Left hindlimb (tissue), 1 donor: ENCODE data around the gene NTN3.

Experiments used
- DNase-seq: peaks from one replicate; pipeline ENCODE4 v3.0.0-alpha.2; 2018

NTN3 gene

GRCh38 chr16:2497695-2498484 is 26.8 kb downstream of the NTN3 start:
- peak; percentile 23 for DNase-seq

DNA sequence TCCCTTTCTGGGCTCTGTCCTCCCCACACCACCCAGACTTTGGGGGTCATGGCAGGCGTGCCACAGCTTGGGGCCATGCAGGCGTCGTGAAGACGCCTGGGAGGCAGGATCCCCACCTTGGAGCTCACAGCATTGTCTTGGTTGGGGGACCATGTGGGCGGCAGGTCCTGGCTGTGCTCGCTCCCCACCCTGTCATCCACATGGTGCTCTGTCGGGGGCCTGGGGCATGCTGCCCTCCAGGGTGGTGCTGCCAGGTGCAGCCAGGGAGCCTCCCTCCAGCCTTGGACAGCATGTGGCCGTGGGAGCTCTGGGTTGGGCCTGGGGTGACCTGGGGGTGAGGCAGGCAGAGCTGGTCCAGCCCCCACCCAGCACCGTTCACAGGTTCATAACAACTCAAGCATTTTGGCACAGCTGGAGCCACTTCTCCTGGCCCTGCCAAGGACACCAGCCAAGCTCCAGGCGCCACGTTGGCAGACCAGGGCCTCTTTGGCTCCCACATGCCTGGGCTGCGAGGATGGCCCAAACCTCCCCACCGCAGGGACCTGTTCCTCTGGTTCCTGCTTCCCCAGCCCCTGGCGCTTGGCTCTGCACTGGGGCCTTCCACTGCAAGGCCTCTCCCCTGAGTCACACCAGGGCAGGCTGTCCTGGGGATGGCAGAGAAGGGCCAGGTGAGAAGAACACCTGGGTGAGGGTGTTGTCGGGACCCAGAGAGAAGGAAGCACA is 27.6 kb downstream of the NTN3 start:
- DNase-seq, result peak; percentile 21

GRCh38 chr16:2499454-2499853 is 28.4 kb downstream of the NTN3 start:
- DNase-seq, result peak; percentile 15

GRCh38 chr16:2499890-2500429 is 28.9 kb downstream of the NTN3 start:
- no peak for DNase-seq

- DNase-seq, result peak; percentile 40
Observed at GRCh38 chr16:2500430-2500917, 29.4 kb downstream of the NTN3 start.

- DNase-seq, result peak; percentile 90
Observed at GRCh38 chr16:2500918-2501750, 30.0 kb downstream of the NTN3 start.

DNA sequence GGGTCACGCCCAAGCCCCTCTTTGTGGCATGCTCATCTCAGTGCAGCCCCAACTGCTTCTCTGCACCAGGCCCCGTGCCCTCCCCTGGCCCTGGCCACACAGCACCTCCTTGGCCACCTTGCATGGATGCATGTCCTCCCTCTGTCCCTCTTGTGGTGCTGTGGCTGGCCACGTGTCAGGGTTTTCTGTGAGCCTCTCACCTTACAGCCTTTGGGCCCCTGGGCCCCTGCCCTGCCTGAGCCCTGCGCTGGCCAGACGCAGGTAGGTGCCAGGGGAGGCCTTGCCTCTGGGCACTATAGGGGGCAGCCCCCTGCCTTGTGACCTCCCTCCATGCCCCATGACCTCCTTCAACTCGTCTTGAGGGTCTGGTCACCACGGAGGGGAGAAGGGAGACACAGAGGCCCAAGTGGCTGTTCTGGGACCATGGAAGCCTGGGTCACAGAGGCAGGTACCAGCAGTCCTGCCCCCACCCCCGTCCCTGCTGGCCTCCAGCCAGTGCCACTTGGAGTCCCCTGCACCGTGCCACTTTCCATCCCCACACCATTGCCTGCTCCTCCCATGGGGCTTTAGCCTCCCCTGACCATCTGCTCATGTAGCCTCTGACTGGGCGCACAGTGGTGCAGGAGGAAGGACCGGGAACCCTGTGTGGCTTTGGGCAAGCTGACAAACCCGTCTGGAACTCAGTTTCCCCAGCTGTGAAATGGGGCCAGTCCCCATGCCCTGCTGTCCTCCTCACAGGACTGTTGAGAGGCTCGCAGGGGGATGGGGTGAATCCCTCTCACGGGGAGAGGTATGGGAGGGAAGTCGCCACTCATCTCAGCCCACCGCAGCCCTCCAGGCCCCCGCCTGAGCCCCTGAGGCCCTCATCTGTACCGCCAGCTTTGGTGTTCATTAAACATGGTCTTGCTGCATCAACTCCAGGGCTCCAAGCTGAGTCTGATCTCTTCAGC is 31.1 kb downstream of the NTN3 start:
- peak; percentile 31 for DNase-seq

GRCh38 chr16:2505695-2506094 is 34.6 kb downstream of the NTN3 start:
- peak; percentile 9 for DNase-seq

DNA sequence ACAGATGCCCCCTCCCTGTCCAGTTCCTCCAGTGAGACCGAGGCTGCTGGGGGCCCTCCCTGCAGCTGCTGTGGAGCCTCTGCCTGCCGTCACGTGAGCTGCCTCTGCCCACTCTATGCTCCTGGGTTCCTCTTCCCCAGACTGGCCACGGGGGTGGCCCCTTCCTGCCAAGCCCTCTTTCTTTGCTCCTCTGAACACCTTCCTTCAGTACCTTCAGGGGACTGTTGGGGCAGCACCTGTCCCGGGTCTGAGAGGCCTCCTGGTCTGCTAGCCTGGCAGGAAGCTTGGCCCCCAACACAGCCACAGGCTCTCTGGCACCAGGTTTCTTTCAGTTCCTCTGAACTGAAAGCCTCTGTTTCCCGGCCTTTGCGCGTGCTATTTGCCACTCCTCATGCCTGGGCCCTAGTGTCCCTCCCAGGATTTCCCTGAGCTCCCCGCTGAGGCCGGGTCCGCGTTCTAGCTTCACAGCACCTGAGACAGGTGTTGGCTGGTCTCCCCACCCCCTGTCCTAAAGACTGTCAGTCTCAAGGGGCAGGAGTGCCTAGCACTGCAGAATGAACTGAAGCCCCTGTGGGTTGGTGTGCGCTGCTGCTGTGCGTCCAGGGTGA is 36.1 kb downstream of the NTN3 start:
- peak; percentile 44 for DNase-seq

DNA sequence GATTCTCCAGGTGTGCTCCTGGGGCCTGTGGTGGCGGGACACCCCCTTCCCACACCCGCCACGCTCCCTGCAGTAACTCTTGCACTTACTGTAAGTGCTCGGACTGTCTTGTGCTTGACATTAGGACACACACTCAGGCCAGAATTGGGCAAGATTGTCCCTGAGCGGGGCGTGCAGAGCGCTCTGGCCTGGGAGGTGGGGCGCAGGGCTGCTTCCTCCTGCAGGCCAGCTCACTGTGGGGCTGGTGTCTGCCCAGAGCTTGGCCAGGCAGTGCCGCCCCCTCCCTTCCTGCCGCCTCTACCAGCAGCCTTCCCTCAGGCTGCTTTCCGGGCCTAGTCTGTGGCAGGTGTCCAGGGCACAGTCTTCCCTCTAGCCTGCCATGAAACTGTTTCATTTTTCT is 36.6 kb downstream of the NTN3 start:
- no peak for DNase-seq

DNA sequence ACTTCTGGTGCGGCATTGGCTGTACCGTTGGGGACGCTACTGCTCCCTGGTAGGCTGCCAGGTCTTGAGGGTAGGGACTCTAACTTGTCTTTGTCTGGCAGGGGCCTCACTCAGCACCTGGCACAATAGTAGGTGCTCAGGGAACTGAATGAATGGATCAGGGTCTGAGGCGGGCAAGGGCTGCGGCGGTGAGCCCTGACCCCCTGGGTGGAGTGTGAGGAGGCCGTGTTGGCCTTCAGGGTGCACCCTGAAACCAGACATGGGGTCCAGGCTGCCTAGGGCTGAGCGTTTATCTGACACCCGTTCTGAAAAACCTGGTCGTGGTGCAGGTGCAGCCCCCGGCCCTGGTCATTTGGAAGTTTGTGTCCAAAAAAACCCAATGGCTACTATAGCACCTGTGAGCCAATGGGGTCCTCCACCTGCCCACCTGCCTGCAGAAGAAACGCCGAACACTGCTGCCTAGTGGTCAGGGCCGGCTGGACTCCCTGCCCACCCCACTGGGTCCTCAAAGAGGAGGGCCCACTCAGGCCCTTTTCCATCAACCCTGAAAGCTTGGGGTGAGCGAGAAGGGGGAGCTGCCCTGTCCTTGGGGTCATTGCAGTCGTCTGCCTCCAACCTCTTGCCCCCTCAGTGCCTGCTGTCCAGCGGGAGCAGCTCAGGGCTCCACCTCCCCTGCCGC is 37.8 kb downstream of the NTN3 start:
- peak; percentile 29 for DNase-seq

- DNase-seq, result peak; percentile 63
Observed at GRCh38 chr16:2511128-2511800, 40.2 kb downstream of the NTN3 start.

DNA sequence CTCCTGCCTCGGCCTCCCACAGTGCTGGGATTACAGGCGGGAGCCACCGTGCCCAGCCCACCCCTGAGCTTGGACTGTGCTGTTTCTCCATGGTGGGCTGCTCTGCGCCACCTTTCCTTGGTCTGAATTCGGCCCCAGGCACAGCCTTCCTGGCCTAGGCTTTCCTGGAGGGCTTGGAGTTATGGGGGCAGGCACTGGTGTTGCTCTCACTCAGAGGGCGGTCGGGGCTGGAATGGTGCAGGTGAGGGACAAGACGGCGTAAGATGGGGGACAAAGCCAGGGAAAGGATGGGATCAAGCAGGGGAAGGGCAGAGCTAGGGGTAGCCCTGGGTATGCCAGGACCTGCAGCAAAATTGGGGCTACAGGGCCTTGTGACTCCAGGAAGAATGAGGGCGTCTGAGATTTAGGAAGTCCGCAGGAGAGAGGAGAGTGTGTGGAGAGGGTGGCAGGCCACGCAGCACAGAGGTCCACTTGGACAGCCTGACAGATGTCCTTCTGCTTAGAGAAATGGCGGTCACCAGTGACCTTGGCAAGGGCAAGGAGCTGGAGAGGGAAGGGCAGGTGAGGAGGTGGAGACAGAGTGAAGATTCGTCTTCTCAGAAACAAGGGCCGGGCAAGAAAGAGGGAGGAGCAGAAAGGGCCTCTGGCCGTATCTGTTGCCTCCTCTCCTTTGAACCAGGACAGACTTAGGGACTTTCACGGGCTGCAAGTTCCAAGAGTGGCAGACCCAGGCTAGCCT is 41.1 kb downstream of the NTN3 start:
- peak; percentile 35 for DNase-seq

DNA sequence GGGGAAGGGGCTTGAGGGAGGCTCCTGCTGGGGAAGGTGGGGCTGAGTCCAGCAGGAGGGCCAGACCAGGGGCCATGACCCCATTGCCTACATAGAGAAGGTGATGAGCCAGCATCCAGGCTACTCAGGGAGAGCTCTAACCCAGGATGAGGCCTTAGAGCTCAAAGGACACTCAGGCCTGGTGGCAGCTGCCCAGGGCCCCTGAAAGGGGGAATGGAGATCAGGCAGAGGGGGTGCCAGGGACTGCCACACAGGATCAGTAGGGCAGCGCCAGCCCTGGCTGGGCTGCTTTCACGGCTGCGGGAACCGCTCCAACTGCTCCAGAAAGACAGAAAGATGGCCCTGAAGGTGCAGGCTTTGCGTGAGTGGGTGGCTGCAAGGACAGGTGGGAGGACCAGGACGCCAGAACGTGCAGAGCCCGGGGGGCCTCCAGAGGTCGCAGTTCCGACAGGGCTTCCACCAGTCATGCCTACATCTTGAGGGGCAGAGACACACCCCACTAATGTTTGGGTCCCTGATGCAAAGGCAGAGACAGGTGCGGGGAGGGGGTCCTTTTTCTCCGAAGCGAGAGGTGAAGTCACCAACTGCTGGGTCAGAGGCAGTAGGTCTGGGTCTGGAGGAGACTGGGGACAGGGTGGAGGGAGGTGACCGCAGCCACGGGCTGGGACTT is 41.8 kb downstream of the NTN3 start:
- peak; percentile 30 for DNase-seq

- DNase-seq, result peak; percentile 92
Observed at GRCh38 chr16:2513405-2514332, 42.6 kb downstream of the NTN3 start, which contains the start of gene ATP6V0C. Gene ATP6V0C (plus strand): TSS chr16:2513952. CDS start chr16:2514104, 152 bp downstream.

DNA sequence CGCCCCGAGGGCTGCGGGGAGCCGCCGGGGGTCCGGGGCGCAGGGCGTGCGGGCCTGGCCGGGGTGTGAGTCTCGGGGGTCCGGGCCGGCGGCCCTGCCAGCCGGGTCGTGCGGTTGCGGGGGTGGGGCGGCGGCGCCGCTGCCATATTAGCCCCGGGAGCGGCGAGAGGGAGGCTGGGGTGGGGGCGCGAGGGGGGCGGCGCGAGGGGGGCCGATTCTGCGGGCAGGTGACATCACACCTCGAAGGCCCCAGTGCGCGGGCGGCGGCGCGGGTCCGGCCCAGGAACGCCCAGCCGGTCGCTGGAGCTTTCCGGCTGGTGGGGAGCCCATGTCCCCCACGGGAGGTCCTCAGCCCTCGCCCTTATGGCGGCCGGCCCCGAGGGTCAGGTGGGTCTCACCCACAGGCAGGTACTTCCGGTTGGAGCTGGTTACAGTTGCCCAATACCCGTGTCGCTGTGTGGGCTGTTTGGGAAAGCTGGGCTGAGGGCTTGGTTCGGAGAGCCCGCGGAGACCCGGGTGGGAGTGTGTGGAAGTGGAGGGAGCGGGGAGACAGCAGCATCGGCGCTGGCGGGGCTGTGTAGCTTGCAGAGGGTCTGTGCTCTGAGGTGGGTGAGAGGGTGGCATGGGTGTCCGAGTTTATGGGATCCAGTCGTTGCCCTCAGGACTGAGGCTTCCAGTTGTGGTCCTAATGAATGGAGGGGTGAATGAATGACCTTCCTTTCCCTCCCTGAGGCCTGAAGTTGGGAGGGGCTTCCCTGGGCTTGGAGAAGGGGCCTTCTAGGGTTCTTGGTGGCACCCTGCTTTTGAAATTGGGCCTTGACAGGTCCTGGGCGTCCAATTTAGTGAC is 43.5 kb downstream of the NTN3 start:
- peak; percentile 51 for DNase-seq
